ENCODE results near the gene OTULIN. TPM values are rescaled to one million over a fixed set of nuclear protein-coding genes. Genes with fewer than 3 reads are reported as not detected.

Gene OTULIN
- total and polyA plus RNA-seq, 7 donors, result 6.6 to 37.9 (median 13.2) TPM

- Histone ChIP-seq H3K9me3 (no peaks in the 10 kb centered on the region), H3K4me1 (peaks cover 0 to 5% (median 0%) of the 10 kb centered on the region in 4 donors), H3K27me3 (no peaks in the 10 kb centered on the region), H3K27ac (no peak overlapping the region), H3K4me3 (no peak overlapping the region), H3K36me3 (peaks cover 0 to 45% (median 22%) of the 10 kb centered on the region in 4 donors)
- TF ChIP-seq POLR2AphosphoS5 (IDR thresholded peaks at IDR 0.05), result no peak
- TF ChIP-seq POLR2A (IDR thresholded peaks at IDR 0.05), result no peak
- no peak for TF ChIP-seq CTCF (IDR thresholded peaks at IDR 0.05)
- TF ChIP-seq EP300 (IDR thresholded peaks at IDR 0.05), result no peak
- intact Hi-C loops (cut with DNase I), result no loop called here
- WGBS, 2 donors, result 51 to 75% methylated on average over 13 of the region's 13 CpGs
- no peak for DNase-seq
Measured at GRCh38 chr5:14716755-14717752, 52.5 kb downstream of the OTULIN start.

GRCh38 chr5:14718778-14719177 is 54.3 kb downstream of the OTULIN start:
- intact Hi-C loops (cut with DNase I), result no loop called here
- TF ChIP-seq EP300 (IDR thresholded peaks at IDR 0.05) (no peak), CTCF (IDR thresholded peaks at IDR 0.05) (no peak), POLR2A (IDR thresholded peaks at IDR 0.05) (no peak)
- peaks cover 0 to 28% (median 9%) of the 10 kb centered on the region in 4 donors for H3K36me3 ChIP-seq

DNA sequence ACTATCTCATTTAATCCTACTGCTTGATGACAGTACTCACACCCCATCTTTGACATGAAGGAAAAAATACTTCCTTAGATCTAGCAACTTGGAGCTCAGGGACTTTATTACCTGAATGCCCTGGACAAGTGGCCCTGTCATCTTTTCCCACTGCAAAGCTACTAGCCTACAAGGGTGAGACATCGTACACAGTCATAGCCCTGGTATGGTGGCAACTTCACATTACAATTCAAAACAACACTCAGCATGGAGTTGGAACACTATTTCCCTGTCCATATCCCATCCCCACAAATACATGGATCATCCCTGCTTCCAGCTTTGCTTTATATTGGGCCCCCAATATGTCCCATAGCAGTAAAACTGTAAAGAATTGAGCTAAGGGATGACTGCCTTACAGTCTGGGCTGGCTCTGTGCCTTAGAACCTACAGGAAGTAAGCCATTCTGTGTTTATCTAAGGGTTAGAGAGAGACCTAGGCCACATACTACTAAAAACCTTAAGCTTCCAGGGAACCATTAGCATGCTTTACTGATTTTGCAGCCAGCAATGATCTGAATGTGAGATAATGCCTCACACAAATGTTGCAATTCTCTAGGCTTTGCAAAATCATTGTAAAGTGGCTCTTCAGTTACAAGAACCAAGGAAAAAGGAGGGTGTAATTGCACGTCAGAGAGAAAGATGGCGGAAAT is 55.9 kb downstream of the OTULIN start:
- Histone ChIP-seq H3K9me3 (no peaks in the 10 kb centered on the region), H3K4me3 (no peak overlapping the region), H3K36me3 (peaks cover 0 to 12% (median 3%) of the 10 kb centered on the region in 4 donors), H3K4me1 (peaks cover 0 to 5% (median 0%) of the 10 kb centered on the region in 4 donors), H3K27me3 (no peaks in the 10 kb centered on the region), H3K27ac (no peak overlapping the region)
- intact Hi-C loops (cut with DNase I), result no loop called here
- DNase-seq, result no peak
- no peak for TF ChIP-seq CTCF (IDR thresholded peaks at IDR 0.05)
- no peak for TF ChIP-seq POLR2A (IDR thresholded peaks at IDR 0.05)
- 95% methylated on average over 3 of the region's 3 CpGs for WGBS, 2 donors

More at GRCh38 chr5:14718778-14719177, 54.3 kb downstream of the OTULIN start:
- DNase-seq, result no peak
- Histone ChIP-seq H3K4me3 (no peak overlapping the region), H3K4me1 (peaks cover 0 to 5% (median 0%) of the 10 kb centered on the region in 4 donors), H3K27me3 (no peaks in the 10 kb centered on the region), H3K9me3 (no peaks in the 10 kb centered on the region), H3K27ac (no peak overlapping the region)
- 90 to 94% methylated on average over 5 of the region's 5 CpGs for WGBS, 2 donors

DNA sequence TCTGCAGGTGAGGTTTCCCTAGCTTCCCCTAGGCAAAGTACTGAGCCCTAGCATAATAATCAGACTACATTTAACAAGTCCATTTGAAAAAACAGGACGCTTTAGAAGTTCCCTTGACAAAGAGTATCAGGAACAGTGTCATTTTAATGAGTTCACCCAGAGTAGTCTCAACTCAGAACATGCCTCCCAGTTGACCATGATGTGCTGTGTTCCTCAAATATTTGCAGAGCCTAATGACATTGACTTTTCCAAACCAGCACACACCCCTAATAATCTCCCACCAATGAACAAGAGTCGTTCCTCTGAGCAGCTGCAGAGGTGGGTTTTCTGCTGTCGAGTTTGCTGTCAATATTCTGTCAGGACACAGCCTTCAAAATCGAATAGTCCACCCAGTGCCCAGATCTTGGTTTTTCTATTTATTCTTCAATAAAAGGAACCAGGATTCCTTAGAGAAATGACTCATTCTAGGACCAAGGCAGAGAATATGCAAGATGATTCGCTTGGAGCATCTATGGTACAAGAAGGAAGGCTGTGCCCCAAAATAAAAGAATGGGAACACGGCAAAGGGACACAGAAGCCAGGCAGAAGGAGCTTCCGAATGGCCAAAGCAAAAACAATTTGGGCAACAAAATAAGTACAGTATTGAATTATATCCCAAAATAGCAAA is 57.6 kb downstream of the OTULIN start:
- H3K27ac ChIP-seq, result no peak overlapping the region
- 73 to 90% methylated on average over 7 of the region's 7 CpGs for WGBS, 2 donors
- no peak overlapping the region for H3K4me3 ChIP-seq

More for the DNA sequence above, 57.6 kb downstream of the OTULIN start:
- no peak for TF ChIP-seq POLR2A (IDR thresholded peaks at IDR 0.05)
- TF ChIP-seq CTCF (IDR thresholded peaks at IDR 0.05), result no peak
- no peak for TF ChIP-seq POLR2AphosphoS5 (IDR thresholded peaks at IDR 0.05)
- no peak for TF ChIP-seq EP300 (IDR thresholded peaks at IDR 0.05)
- Histone ChIP-seq H3K36me3 (no peaks in the 10 kb centered on the region), H3K9me3 (no peaks in the 10 kb centered on the region), H3K27me3 (no peaks in the 10 kb centered on the region), H3K4me1 (peaks cover 0 to 15% (median 6%) of the 10 kb centered on the region in 4 donors)
- intact Hi-C loops (cut with DNase I), result no loop called here
- DNase-seq, result no peak

Measured in sigmoid colon (tissue), 7 donors.